ENCODE data around the gene MAPK12.
"Not testable (repeated sequence)": the region's sequence is repeated elsewhere in the genome, so short reads cannot be mapped to it uniquely, and the experiment has no call there.

MAPK12 gene

DNA sequence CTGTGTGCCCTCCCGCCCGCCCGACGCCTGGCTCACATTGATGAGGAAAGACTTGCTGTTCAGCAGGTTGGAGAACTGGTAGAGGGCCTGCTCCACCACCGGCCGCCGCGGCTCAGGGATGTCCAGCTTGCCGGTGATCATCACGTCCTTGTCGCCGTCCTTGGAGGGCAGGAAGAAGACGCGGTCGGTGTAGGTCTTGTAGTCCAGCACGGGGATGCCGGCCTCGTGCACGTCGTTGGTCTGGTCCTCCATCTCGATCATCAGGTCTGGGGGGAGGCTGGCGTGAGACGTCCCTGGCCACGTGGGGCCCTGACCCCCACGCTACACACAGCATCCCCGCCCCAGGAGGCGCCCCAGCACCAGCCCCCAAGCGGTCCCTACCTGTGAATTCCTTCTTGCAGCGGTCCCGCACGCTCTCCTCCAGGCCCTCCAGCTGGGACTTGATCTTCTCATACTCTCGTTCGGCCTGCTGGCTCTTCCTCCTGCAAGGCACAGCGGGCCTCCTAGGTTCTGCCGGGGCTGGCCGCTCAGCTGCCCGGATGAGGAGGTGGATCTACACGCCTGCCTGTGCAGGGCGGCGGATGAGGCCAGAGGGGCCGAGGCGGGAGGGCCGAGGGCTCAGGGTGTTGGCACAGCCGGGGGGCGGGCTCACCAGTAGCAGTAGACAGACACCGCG, 19.4 kb upstream of the MAPK12 start:
- no peak for DNase-seq

DNA sequence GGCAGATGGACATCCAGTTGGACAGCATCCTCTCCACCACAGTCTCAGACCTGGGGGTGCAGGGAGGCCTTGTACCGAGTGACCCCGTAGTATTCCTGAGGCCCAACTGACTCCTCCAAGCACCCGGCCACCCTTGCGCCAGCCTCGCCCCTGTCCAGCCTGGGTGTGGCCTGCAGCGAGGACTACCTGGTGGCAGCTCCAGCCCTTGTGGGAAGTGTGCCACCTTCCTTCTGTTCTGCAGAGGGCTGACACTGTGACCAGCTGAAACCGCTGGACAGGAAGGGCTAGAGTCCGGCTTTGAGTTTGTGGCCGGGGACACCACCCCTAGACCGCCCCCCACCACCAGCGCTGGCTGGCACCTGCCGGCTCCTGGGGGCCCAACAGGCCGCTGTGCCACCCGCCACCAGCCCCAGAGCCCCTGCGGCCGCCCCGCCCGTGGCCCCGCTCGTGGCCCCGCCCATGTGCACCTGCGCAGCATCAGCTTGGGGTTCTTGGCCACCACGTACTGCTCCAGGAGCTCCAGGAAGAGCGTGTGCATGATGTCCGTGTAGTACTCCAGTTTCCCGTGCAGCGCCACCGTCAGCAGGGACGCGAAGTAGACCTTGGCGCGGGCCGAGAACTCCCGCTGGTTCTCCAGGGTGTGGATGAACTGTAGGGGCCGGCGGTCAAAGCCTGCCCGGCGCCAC, 18.7 kb upstream of the MAPK12 start:
- no peak for DNase-seq

DNA sequence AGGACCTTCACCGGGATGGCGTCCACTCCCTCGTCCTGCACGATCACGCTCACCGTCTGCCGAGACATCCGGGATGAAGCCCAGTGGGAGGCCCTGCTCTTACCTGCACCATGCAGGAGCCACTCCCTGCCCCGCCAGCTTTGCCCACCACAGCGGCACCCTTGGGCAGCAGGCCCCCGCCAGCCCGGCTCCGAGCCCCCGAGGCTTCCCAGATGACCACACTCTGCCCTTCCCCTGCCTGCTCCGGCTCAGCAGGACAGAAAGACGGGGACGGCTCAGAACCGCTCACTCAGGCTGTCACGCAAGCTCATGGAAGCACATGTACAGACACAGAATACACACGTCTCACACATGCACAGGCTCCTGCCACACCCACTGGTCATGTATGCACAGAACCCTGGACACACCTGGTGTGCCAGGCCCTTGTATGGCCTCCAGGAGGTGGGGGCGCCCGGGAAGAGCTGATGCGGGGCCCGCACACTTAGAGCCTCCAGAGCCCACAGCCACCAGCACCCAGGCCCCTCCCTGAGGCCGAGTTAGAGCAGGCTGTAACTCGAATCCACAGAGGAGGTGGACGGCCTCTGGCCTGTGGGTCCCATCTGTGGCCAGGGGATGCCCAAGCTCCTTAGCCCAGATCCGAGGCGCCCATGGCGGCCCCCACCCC, 17.6 kb upstream of the MAPK12 start:
- DNase-seq: no peak

DNA sequence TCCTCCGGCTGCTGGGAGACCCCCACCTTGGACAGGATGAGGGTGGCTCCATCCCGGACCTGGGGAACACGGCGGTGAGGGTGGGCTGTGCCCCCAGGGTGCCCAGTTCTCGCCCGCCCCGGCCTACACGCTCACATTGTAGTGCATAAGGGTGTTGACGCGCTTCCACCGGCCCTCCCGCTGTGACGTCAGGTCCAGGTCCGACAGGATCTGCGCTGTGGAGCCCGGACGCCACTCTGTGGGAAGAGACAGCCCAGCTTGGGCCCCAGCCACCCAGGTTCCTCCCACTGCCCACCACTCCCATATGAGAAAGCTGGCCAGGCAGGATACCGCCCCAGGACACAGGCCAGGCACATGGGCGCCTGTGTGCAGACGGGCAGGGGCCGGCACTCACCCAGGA, 17.0 kb upstream of the MAPK12 start:
- no peak for DNase-seq

DNA sequence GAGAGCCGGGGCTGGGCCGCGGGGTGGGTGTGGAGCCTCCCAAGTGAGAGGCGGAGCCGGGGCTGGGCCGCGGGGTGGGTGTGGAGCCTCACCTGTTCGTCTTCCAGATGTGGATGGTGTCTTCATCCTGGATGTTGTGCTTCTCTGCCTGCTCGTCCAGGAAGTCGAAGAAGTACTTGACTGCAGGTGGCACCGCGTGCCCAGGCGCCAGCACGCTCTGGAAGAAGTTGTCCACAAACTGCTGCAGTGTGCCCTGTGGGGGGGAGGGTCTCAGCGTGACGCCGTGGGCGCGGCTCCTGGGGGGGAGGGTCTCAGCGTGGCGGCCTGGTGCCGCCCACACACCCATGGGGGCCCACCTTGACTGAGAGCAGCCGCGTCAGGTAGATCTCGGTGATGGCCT, 16.3 kb upstream of the MAPK12 start:
- no peak for DNase-seq

DNA sequence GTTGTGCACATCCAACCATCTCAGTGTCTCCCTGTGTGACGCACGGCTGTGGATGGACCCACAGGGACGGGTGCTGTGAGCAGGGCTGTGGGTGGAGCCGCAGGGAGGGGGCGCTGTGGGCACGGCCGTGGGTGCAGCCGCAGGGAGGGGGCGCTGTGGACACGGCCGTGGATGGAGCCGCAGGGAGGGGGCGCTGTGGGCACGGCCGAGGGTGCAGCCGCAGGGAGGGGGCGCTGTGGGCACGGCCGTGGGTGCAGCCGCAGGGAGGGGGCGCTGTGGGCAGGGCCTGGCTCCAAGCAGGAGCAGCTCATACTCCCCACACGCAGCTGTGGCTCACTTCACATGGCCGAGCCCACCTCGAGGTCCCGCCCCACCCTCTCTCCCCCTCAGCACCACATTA, 14.7 kb upstream of the MAPK12 start:
- DNase-seq: no peak

DNA sequence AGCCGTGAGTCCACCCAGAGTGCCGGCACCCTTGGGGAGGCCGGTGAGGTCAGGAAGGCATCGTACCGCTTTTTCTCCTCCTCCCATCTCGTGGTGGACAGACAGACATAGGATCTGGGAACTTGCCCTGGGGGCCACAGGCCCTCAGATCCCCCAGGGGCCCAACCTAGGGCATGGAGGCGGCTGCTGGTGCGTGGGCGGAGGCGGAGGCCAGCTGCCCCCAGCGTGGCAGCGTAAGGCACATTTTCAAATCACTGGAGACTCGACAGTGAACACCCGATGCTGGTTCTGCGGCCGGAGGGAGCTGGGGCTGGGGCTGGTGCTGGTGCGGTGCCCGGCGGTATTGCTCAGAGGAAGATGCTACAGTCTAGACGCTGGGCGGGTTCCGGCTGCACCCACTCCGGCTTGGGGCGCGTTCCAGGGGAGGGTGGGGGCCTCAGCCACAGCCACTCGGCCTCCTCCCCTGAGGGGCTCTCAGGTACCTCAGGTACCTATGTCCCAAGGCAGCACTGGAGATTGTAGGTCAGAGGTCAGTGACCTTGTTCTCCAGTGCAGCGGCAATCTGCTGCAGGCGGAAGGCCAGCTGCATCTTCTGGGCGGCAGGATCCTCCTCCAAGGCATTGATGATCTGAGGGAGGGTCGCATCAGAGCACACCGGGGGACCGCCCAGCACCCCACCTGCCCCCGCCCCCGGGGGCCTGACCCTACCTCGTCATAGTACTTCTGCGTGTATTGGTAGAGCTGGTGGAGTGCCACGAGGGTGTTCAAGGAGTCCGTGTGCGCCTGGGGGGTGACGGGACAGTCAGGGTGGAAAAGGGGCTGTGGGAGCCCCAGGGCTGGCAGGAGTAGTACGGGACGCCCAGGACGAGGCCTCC, 13.9 kb upstream of the MAPK12 start:
- DNase-seq: no peak

DNA sequence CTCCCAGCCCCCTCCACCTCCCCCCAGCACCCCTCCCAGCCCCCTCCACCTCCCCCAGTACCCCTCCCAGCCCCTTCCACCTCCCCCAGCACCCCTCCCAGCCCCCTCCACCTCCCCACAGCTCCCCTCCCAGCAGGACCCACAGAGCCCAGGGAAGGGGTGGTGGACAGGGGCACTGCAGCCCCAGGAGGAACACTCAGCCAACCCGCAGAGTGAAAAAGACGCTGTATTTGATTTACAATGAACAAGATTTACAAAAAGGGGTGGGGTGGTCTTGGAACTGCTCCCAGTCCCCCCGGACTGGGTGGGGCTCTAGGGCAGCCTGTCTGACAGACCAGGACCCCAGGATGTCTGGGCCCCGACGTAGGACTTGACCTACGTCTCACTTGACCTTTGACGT, 13.3 kb upstream of the MAPK12 start:
- no peak for DNase-seq

DNA sequence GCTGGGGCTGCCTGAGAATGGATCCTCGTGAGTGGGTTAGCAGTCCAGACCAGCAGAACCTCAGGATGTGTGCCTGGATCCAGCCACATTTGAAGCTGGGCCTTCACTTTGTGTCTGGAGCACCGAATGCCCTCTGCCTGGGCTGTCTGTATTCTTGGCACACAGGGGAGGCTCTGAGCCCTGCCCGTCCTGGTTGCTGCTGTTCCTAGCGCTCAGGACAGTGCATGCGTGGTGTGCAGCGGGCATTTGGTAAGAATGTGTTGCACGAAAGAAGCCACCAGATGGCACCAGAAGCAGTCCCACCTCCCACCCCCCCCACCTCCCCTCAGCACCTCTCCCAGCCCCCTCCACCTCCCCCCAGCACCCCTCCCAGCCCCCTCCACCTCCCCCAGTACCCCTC, 12.8 kb upstream of the MAPK12 start:
- peak; percentile 27 for DNase-seq

DNA sequence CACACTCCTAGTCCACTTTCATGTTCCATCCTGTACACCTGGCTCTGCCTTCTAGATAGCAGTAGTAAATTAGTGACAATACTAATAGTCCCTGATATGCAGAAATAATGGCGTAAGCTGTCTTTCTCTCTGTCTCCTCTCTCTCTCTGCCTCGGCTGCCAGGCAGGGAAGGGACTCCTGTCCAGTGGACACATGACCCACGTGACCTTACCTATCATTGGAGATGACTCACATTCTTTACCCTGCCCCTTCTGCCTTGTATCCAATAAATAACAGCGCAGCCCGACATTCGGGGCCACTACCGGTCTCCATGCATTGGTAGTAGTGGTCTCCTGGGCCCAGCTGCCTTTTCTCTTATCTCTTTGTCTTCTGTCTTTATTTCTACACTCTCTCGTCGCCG, 12.3 kb upstream of the MAPK12 start:
- DNase-seq: not testable (repeated sequence)

DNA sequence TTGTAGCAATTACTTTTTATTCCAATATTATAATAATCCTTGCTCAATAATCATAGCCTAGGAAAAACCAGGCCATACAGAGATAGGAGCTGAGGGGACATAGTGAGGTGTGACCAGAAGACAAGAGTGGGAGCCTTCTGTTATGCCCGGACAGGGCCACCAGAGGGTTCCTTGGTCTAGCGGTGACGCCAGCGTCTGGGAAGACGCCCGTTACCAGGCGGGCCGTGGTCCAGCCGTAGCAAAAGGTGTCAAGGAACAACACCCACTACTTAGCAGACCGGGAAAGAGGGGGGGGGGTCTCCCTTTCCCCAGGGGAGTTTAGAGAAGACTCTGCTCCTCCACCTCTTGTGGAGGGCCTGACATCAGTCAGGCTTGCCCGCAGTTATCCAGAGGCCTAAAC, 11.9 kb upstream of the MAPK12 start:
- not testable (repeated sequence) for DNase-seq

DNA sequence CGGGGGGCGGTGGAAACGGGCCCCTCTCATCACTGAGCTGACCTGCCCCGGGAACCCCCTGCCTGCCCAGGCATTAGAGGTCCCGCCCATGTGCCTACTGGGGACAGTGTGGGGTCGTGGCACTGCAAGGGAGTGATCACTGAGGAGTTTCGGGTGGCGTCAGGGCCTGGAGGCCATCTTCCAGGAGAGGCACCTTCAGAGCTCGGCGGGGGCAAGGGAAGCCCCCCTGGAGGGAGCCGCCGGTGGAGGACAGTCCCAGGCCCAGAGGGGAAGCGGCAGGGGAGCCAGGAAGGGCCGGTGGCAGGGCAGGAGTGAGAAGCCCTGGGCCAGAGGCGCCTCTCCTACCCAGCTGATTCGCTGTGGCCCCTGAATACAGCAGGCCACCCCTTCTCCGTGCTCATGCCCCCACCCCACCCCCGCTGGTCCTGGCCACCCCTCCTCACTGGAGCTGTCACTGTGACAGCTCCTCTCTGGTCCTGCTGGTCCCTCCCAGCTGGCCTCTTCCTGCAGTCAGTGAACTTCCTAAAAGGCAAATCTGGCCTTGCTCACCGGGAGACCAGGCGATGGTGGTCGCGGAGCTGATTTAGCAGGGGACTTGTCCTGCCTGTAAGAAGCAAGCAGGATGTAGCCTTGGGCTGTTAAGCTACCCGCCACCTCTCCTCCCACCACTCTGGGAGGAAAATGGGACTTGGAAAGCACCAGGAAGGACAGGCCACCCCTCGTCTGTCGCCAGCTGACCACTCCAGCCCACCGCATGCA, 10.7 kb upstream of the MAPK12 start:
- DNase-seq: no peak

DNA sequence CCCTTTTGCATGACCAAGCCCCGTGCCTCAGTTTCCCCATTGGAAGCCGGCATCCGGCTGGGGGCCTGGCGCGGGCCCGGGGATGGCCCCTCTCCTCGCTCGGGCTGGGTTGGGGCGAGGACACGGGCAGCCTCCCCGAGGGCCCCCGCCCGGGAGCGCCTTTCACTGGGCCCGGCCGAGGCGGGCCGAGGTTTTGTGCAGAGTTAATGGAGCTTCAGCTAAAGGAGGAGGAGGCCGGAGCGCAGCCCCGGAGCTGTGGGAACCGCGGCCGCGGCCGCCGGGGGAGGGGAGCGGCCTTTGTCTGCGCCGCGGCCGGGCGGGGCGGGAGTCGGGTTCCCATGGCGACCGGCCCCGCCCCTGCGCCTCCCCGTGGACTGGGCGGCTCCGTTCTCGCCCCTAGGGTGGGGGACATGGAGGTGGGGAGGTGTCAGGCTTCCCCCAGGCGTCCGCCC, 10.1 kb upstream of the MAPK12 start:
- DNase-seq: peak; percentile 43

DNA sequence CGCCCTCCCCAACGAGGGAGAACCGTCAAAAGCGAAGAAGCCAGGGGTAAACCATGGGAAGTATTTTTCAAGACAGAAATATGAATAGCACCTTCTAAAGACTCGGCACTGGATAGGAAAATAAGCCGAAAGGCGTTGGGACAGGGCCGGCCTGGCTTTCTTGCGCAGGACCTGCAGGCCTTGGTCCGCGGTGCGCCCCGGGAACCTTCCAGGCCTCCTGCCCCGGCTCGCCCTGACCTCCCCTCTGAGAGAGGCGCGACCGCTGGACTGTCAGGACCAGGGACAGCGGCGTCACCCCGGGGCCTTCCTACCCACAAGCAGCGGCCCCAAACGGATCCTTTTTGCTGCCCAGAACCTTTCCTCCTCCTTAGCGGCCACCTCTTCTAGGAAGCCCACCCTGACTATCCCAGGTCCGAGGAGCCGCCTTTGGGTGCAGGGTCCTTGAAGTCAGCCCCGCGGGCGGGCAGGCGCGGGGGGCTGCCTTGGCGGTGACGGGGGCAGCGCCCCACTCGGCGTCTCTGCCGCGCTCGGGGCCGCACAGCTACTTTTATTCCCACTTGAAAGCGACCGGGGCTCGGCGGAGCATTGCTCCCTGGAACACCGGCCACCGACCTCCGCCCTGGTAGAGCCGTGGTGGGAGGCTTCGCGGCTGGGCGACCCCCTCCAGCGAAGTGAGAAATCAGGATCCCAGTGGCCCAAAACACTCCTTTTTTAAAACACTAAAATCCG, 9.3 kb upstream of the MAPK12 start:
- DNase-seq: no peak

DNA sequence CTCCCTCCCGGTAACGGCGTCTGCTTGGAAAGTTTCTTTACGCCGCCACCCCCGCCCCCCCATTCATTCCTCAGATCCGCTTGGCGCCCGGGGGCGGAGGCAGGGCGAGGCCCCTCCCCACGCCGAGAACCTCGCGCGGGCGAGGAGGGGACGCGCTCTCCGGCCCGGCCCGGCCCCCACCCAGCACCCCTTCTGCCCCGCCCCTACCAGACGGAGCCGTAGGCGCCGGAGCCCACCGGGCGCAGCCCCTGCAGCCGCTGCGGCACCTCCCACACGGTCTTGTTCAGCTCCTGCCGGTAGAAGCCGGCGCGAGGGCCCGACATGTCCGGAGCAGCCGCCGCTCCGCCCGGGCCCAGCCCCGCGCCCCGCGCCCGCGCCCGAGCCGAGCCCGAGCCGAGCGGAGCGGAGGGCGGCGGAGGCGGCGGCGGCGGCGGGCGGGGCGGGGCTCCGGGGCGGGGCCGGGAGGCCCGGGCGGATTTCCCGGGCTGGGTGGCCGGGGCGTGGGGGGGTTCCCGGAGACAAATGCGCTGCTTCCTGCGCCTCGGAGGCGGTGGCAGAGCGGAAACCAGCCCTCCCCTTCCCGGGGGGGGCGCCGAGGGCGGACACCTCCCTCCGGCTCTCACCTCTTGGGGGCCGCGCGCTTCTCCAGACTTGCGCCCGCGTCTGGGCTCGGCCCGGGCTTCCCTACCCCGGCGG, 8.6 kb upstream of the MAPK12 start, which contains the start of gene MAPK11:
Gene MAPK11 (minus strand): TSS at position 411 of the 696 bp plus-strand sequence. CDS start 88 bp downstream, at position 323.
- DNase-seq: peak; percentile 21

DNA sequence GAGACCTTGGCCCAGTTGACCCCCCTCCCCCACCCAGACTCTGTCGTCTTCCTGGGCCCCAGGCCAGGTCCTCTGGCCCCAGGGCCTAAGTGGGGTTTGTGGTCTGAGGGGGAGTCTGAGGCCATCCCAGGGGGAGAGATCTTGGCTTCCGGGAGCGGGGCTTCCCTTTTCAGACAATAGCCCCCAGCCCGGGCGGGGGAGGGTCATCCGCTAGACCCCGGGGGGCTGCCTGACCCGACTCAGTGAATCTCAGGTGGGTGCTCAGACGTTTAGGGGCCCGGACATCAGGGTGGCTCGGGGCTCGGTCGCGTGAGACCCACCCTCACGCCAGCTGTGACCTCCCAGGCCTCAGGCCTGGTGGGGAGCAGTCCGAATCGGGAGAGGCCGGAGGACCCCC, 8.1 kb upstream of the MAPK12 start:
- no peak for DNase-seq

DNA sequence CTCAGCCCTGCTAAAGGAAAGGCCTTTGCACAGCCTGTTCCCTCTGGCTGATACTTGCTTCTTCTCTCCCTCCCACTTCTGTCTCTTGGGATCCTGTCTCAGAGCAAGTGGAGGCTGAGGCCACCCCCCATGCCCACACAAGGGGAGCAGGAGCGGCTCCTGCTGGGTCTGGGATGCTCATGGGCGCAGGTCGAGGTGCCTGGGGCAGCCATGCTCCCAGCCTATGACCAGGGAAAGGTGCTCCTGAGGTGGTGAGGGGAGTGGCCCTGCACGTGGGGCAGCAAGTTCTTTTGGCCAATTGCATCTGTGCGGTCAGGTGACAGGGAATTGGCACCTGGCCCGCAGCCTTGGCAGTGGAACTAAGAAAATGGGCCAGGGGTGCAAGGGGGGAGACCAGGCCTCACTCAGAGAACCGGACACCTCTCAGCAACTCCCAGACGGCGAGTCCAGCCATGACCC, 7.2 kb upstream of the MAPK12 start:
- peak; percentile 30 for DNase-seq

DNA sequence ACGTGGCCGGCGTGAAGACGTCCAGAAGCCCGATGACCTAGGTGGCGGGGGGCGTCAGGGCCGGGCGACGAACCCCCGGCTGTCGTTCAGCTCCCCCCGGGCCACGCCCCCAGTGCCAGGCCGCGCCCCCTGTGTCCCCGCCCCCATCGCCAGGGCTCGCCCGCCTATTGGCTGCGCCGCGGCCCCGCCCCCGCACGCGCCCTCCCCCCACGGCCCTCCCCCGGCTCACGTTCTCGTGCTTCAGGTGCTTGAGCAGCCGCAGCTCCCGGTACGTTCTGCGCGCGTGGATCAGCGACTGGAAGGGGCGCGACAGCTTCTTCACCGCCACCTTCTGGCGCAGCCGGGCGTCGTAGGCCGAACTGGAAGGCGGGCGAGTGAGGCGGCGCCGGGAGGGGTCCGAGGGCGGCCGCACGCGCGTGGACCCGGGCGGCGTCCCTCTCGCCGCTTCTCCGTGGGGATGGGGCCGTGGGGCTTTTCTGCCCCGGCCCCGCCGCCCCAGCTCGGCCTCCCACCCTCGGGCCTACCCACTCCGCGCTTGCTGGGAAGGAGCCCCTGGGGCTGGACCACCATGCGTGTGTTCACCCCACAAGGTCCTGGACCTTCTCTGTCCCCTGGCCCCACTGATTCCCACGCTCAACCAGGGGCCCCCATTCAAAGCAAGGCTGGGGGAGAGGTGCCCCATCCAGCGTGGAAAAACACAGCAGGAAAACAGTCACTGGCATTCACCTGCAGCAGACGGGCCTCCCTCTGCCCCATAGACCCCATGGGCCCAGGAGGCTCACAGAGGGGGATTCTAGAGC, 6.3 kb upstream of the MAPK12 start:
- DNase-seq: no peak

DNA sequence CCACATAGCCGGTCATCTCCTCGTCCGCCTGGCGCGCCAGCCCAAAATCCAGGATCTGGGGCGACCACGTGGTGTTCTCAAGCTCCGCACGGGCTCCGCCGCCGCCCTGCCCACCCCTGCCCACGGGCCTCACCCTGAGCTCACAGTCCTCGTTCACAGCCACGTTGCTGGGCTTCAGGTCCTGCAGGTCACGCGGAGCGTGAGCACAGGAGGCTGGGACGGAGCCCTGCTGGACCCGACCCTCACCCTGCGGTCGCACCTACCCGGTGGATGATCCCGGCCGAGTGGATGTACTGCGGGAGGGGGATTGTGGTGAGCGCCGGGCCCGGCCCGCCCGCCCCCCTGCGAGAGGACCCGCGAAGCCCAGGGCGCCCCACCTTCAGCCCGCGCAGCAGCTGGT, 5.5 kb upstream of the MAPK12 start:
- DNase-seq: no peak

Measured in NCI-H510A treated with DMSO at 0.1 percent for 48 hours (cell line).